Activated CD8-positive, alpha-beta memory T cell treated with anti-CD3 and anti-CD28 coated beads for 48 hours (primary cell): ENCODE data around the gene CIITA.
A peak's percentile ranks its signal among the peaks of the same experiment; 100 is the strongest.
"Not testable (repeated sequence)": the region's sequence is repeated elsewhere in the genome, so short reads cannot be mapped to it uniquely, and the experiment has no call there.

ENCODE experiments used
- DNase-seq, 3 experiments: peaks; one replicate each; pipeline ENCODE4 v3.0.0-alpha.2; 2020; ENCODE audit warnings: low read depth in 2 of 3, low spot score in 2 of 3

The CIITA gene

GRCh38 chr16:10918294-10919002, 41.4 kb downstream of the CIITA start:
- peak; percentile 61 to 92 (median 86) for DNase-seq

GRCh38 chr16:10919003-10919351, 42.0 kb downstream of the CIITA start:
- DNase-seq: no peak

GRCh38 chr16:10920726-10921427, 43.9 kb downstream of the CIITA start:
- no peak for DNase-seq

- DNase-seq: no peak
Measured at GRCh38 chr16:10921536-10922327, 44.7 kb downstream of the CIITA start.

- no peak for DNase-seq
Measured at GRCh38 chr16:10922328-10923145, 45.5 kb downstream of the CIITA start.

GRCh38 chr16:10923146-10923649, 46.2 kb downstream of the CIITA start:
- DNase-seq: no peak

- DNase-seq: no peak
Measured at GRCh38 chr16:10923650-10924214, 46.7 kb downstream of the CIITA start.

GRCh38 chr16:10925285-10925684, 48.3 kb downstream of the CIITA start:
- not testable (repeated sequence) for DNase-seq

- no peak for DNase-seq
Measured at GRCh38 chr16:10926094-10926493, 49.1 kb downstream of the CIITA start.

- DNase-seq: no peak
Measured at GRCh38 chr16:10926867-10927266, 49.9 kb downstream of the CIITA start.

GRCh38 chr16:10927497-10928112, 50.6 kb downstream of the CIITA start:
- DNase-seq: no peak

- not testable (repeated sequence) for DNase-seq
Measured at GRCh38 chr16:10929097-10929496, 52.1 kb downstream of the CIITA start.

- no peak for DNase-seq
Measured at GRCh38 chr16:10929853-10930754, 53.1 kb downstream of the CIITA start.

- no peak for DNase-seq
Measured at GRCh38 chr16:10930755-10931093, 53.7 kb downstream of the CIITA start.

- no peak for DNase-seq
Measured at GRCh38 chr16:10931134-10931533, 54.1 kb downstream of the CIITA start.

- no peak for DNase-seq
Measured at GRCh38 chr16:10931977-10932632, 55.1 kb downstream of the CIITA start.

- no peak for DNase-seq
Measured at GRCh38 chr16:10932959-10933710, 56.1 kb downstream of the CIITA start.

- no peak for DNase-seq
Measured at GRCh38 chr16:10933865-10934264, 56.9 kb downstream of the CIITA start.
